Activated CD8-positive, alpha-beta T cell treated with anti-CD3 and anti-CD28 coated beads for 36 hours (primary cell): ENCODE results near the gene FRRS1. TPM values are rescaled to one million over a fixed set of nuclear protein-coding genes. Genes with fewer than 3 reads are reported as not detected.

Source experiments
- ATAC-seq: fragments of 200-7000 bp; cut with Tn5 transposase; one replicate; pipeline ENCODE4 v1.10.0; 2021; ENCODE audit warnings: mild to moderate bottlenecking, moderate library complexity
- CTCF ChIA-PET: fragments of 350-600 bp; sonication (Branson Sonifier 250); formaldehyde crosslinking; loops from one replicate; lab custom pipeline; 2021; ENCODE audit warnings: antibody characterized with exemption; lab: Charles Lee
- POLR2A ChIA-PET: fragments of 350-600 bp; sonication (Branson Sonifier 250); formaldehyde crosslinking; loops from one replicate; lab custom pipeline; 2021; ENCODE audit warnings: antibody characterized with exemption; lab: Charles Lee
- DNase-seq: peaks from one replicate; pipeline ENCODE4 v3.0.0-alpha.2; 2020
- H3K27ac Mint-ChIP-seq: one replicate; pipeline ENCODE4 v1.8.0; 2021; ENCODE audit warnings: mild to moderate bottlenecking, mixed read lengths
- H3K27me3 Mint-ChIP-seq: one replicate; pipeline ENCODE4 v1.8.0; 2021; ENCODE audit warnings: mixed read lengths
- H3K36me3 Mint-ChIP-seq: one replicate; pipeline ENCODE4 v1.8.0; 2021; ENCODE audit warnings: low read depth, mixed read lengths
- H3K4me1 Mint-ChIP-seq: one replicate; pipeline ENCODE4 v1.8.0; 2021; ENCODE audit warnings: low read depth, mixed read lengths
- H3K4me3 Mint-ChIP-seq: one replicate; pipeline ENCODE4 v1.8.0; 2021; ENCODE audit warnings: mild to moderate bottlenecking, moderate library complexity, mixed read lengths
- H3K9me3 Mint-ChIP-seq: one replicate; pipeline ENCODE4 v1.8.0; 2021; ENCODE audit warnings: mixed read lengths
- CTCF ChIP-seq: fragments of 200-600 bp; IDR thresholded peaks from one replicate; pipeline ENCODE4 v1.8.0; 2022; ENCODE audit warnings: antibody characterized with exemption, mild to moderate bottlenecking
- intact Hi-C: fragments of 100-400 bp; cut with micrococcal nuclease; formaldehyde crosslinking; loops from one replicate; pipeline ENCODE4 v1.10.0; 2022
- total RNA-seq, 2 experiments: library from RNA; stranded (reverse); gene quantifications; one replicate each; pipeline ENCODE4 v1.2.3, GENCODE V29; 2021

The FRRS1 gene
- total RNA-seq, 2 experiments from 2014 or later, result 4.0 to 4.2 TPM

GRCh38 chr1:99782397-99782796 is 16.0 kb upstream of the FRRS1 start:
- no peak for DNase-seq
- no peak for ATAC-seq
- Mint-ChIP-seq H3K4me3 (no peak overlapping the region), H3K27me3 (peaks cover 25% of the 10 kb centered on the region), H3K27ac (no peak overlapping the region), H3K9me3 (no peaks in the 10 kb centered on the region), H3K4me1 (peaks cover 21% of the 10 kb centered on the region), H3K36me3 (no peaks in the 10 kb centered on the region)
- intact Hi-C loops, result no loop called here
- POLR2A ChIA-PET, result no interaction called here
- CTCF ChIA-PET, result no interaction called here
- TF ChIP-seq CTCF, result no peak

- intact Hi-C loops, result no loop called here
- Mint-ChIP-seq H3K4me3 (no peak overlapping the region), H3K4me1 (peaks cover 18% of the 10 kb centered on the region), H3K9me3 (no peaks in the 10 kb centered on the region), H3K27me3 (peaks cover 25% of the 10 kb centered on the region), H3K27ac (no peak overlapping the region), H3K36me3 (no peaks in the 10 kb centered on the region)
- ATAC-seq, result no peak
- POLR2A ChIA-PET, result no interaction called here
- no peak for DNase-seq
- CTCF ChIA-PET, result no interaction called here
- TF ChIP-seq CTCF, result no peak
Measured at GRCh38 chr1:99781798-99782197, 15.4 kb upstream of the FRRS1 start.

GRCh38 chr1:99777752-99778151 is 11.3 kb upstream of the FRRS1 start:
- intact Hi-C loops, result no loop called here
- ChIA-PET POLR2A (no interaction called here), CTCF (interaction anchor here (2.1 kb wide), 1 partner anchor 12 kb away, joined by 6 read pairs; the partner anchor contains the start of gene FRRS1)
- Mint-ChIP-seq H3K4me3 (no peak overlapping the region), H3K27me3 (peaks cover 24% of the 10 kb centered on the region), H3K9me3 (no peaks in the 10 kb centered on the region), H3K36me3 (no peaks in the 10 kb centered on the region), H3K27ac (no peak overlapping the region), H3K4me1 (peaks cover 2% of the 10 kb centered on the region)
- ATAC-seq (no peak), DNase-seq (no peak)
- no peak for TF ChIP-seq CTCF

DNA sequence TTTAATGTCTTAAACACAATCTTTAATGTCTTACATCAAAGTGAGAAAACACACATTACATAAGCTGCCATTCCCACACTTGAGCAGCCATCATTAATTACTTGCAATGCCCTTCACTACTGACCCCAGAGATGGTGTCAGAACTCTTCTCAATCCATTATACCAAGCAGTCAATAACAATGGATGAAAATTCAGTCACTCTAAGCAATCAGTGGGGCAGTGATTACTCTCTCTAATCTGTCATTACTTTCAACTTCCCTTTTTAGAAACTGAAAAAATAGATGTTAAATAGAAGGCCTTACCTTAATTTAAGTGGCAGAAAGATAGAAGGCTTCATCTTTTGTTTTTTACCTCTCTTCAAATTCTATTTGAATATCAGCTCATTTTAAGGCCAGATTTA is 9.7 kb upstream of the FRRS1 start:
- Mint-ChIP-seq H3K4me3 (no peak overlapping the region), H3K27ac (no peak overlapping the region), H3K36me3 (no peaks in the 10 kb centered on the region), H3K27me3 (peaks cover 13% of the 10 kb centered on the region), H3K4me1 (no peaks in the 10 kb centered on the region), H3K9me3 (no peaks in the 10 kb centered on the region)
- no peak for DNase-seq
- POLR2A ChIA-PET, result no interaction called here
- ATAC-seq, result no peak
- TF ChIP-seq CTCF, result no peak
- CTCF ChIA-PET, result no interaction called here
- intact Hi-C loops, result no loop called here

- H3K36me3 Mint-ChIP-seq, result no peaks in the 10 kb centered on the region
- DNase-seq, result no peak
- no peak overlapping the region for H3K27ac Mint-ChIP-seq
- H3K4me3 Mint-ChIP-seq, result no peak overlapping the region
- H3K9me3 Mint-ChIP-seq, result no peaks in the 10 kb centered on the region
- no peaks in the 10 kb centered on the region for H3K4me1 Mint-ChIP-seq
- intact Hi-C loops, result no loop called here
- H3K27me3 Mint-ChIP-seq, result peaks cover 9% of the 10 kb centered on the region
- CTCF ChIA-PET, result no interaction called here
- no peak for TF ChIP-seq CTCF
- POLR2A ChIA-PET, result interaction anchor here (0.6 kb wide), 1 partner anchor 120 kb away, joined by 3 read pairs; no protein-coding TSS in a partner anchor
- no peak for ATAC-seq
Measured at GRCh38 chr1:99772809-99773208, 6.4 kb upstream of the FRRS1 start.
